Fibroblast of lung (primary cell): ENCODE results near the gene CRMP1. TPM values are rescaled to one million over a fixed set of nuclear protein-coding genes. Genes with fewer than 3 reads are reported as not detected.

Experiments used
- DNase-seq, 2 donors: peaks; one replicate each; pipeline versions ENCODE4 v3.0.0 to v3.0.0-alpha.2; 2010; ENCODE audit warnings: low read depth in 2 of 2
- H2AFZ ChIP-seq: 2 replicates; pipeline ENCODE4 v1.5.1; 2012; ENCODE audit warnings: low read length, control low read depth, inconsistent platforms
- H3K27ac ChIP-seq: 2 replicates; pipeline ENCODE4 v1.5.1; 2011; ENCODE audit warnings: low read length, control low read depth; ENCODE audit not compliant: insufficient read depth
- H3K27me3 ChIP-seq: 2 replicates; pipeline ENCODE4 v1.5.1; 2011; ENCODE audit warnings: mild to moderate bottlenecking, low read length; ENCODE audit not compliant: control insufficient read depth, insufficient read depth
- H3K36me3 ChIP-seq: 2 replicates; pipeline ENCODE4 v1.5.1; 2011; ENCODE audit warnings: low read length; ENCODE audit not compliant: control insufficient read depth, insufficient read depth
- H3K4me1 ChIP-seq: 2 replicates; pipeline ENCODE4 v1.5.1; 2011; ENCODE audit warnings: low read length; ENCODE audit not compliant: control insufficient read depth, insufficient read depth; ENCODE audit errors: extremely low read depth
- H3K4me2 ChIP-seq: 2 replicates; pipeline ENCODE4 v1.5.1; 2011; ENCODE audit warnings: low read length, control low read depth; ENCODE audit not compliant: insufficient read depth; ENCODE audit errors: extremely low read depth
- H3K4me3 ChIP-seq, 4 experiments: fragments of 200-600 bp in 1 of 4; sonication (generic) in 1 of 4; replicated peaks in 1 of 4; 2 replicates each; pipeline ENCODE4 v1.5.1; 2011 to 2016; ENCODE audit warnings: low read length in 4 of 4, low read depth in 3 of 4, mild to moderate bottlenecking in 3 of 4, control low read depth in 2 of 4, inconsistent platforms in 1 of 4, mixed read lengths in 1 of 4; ENCODE audit not compliant: insufficient read depth in 1 of 4; ENCODE audit errors: control extremely low read depth in 1 of 4
- H3K79me2 ChIP-seq: 2 replicates; pipeline ENCODE4 v1.5.1; 2012; ENCODE audit warnings: mild to moderate bottlenecking, low read length, inconsistent platforms; ENCODE audit not compliant: control insufficient read depth, insufficient read depth
- H3K9ac ChIP-seq: 2 replicates; pipeline ENCODE4 v1.5.1; 2011; ENCODE audit warnings: mild to moderate bottlenecking, low read length, control low read depth; ENCODE audit not compliant: insufficient read depth
- H3K9me3 ChIP-seq: 2 replicates; pipeline ENCODE4 v1.5.1; 2012; ENCODE audit warnings: low read depth, low read length; ENCODE audit not compliant: control insufficient read depth, insufficient read depth
- H4K20me1 ChIP-seq: 2 replicates; pipeline ENCODE4 v1.5.1; 2011; ENCODE audit warnings: low read length; ENCODE audit not compliant: control insufficient read depth, insufficient read depth; ENCODE audit errors: extremely low read depth
- CTCF ChIP-seq, 2 donors: IDR thresholded peaks in 1 of 2; conservative IDR thresholded peaks in 1 of 2; 1 replicate in 1 of 2; 2 replicates in 1 of 2; pipeline ENCODE4 v1.5.1; 2011 to 2012; ENCODE audit warnings: low read length in 2 of 2, control low read depth in 1 of 2, inconsistent platforms in 1 of 2, low read depth in 1 of 2, mild to moderate bottlenecking in 1 of 2
- EZH2 ChIP-seq: IDR thresholded peaks from 2 replicates; pipeline ENCODE4 v1.5.1; 2012; ENCODE audit warnings: low read length, control low read depth, mild to moderate bottlenecking; ENCODE audit errors: missing control alignments
- polyA plus RNA-seq, 2 donors: library from polyadenylated mRNA; depleted of rRNA in 1 of 2; stranded (reverse) in 1 of 2; unstranded in 1 of 2; fragments of >200 nt; gene quantifications; 2 replicates each; pipeline ENCODE4 v1.2.1, GENCODE V29; 2011 to 2012; ENCODE audit warnings: missing spikeins in 1 of 2
- total RNA-seq: library from RNA; depleted of rRNA; stranded (reverse); fragments of >200 nt; gene quantifications from 2 replicates; pipeline ENCODE4 v1.2.1, GENCODE V29; 2014

CRMP1 gene
- total and polyA plus RNA-seq, 2 donors (not counting 1 experiment from before 2014, with no cell fraction given): 0.33 to 2.7 TPM

- Histone ChIP-seq H3K4me2 (no peak overlapping the region), H3K79me2 (no peaks in the 10 kb centered on the region), H3K4me3 (no peak overlapping the region), H3K36me3 (no peaks in the 10 kb centered on the region), H2AFZ (no peak overlapping the region), H4K20me1 (peaks cover 2% of the 10 kb centered on the region), H3K27ac (no peak overlapping the region), H3K27me3 (peaks cover 7% of the 10 kb centered on the region), H3K4me1 (no peaks in the 10 kb centered on the region), H3K9me3 (no peaks in the 10 kb centered on the region), H3K9ac (no peak overlapping the region)
- no peak for DNase-seq
- TF ChIP-seq EZH2: no peak
- no peak for TF ChIP-seq CTCF (conservative IDR thresholded peaks at IDR 0.05 in 1 of 2, IDR thresholded peaks at IDR 0.05 in 1 of 2; ENCODE audit: low read depth in 1 of 2, low read length in 2 of 2)
These were observed 9.9 kb downstream of the CRMP1 start for GRCh38 chr4:5882947-5883346.

- Histone ChIP-seq H3K9me3 (no peaks in the 10 kb centered on the region), H3K36me3 (no peaks in the 10 kb centered on the region), H2AFZ (no peak overlapping the region), H3K4me3 (no peak overlapping the region), H3K79me2 (no peaks in the 10 kb centered on the region), H3K27ac (no peak overlapping the region), H4K20me1 (peaks cover under 1% of the 10 kb centered on the region), H3K4me1 (no peaks in the 10 kb centered on the region), H3K4me2 (no peak overlapping the region), H3K9ac (no peak overlapping the region), H3K27me3 (no peaks in the 10 kb centered on the region)
- TF ChIP-seq EZH2 (no peak), CTCF (conservative IDR thresholded peaks at IDR 0.05 in 1 of 2, IDR thresholded peaks at IDR 0.05 in 1 of 2; ENCODE audit: low read depth in 1 of 2, low read length in 2 of 2) (no peak)
- DNase-seq: no peak
These were observed 11.5 kb downstream of the CRMP1 start for GRCh38 chr4:5881340-5881739.

GRCh38 chr4:5878359-5878758 lies 14.5 kb downstream of the CRMP1 start:
- no peak overlapping the region for H3K27ac ChIP-seq
- no peaks in the 10 kb centered on the region for H3K27me3 ChIP-seq
- no peak overlapping the region for H3K4me3 ChIP-seq
- DNase-seq: no peak
- H4K20me1 ChIP-seq: no peaks in the 10 kb centered on the region
- no peaks in the 10 kb centered on the region for H3K79me2 ChIP-seq
- H3K9ac ChIP-seq: no peak overlapping the region
- no peak for TF ChIP-seq EZH2
- TF ChIP-seq CTCF (conservative IDR thresholded peaks at IDR 0.05 in 1 of 2, IDR thresholded peaks at IDR 0.05 in 1 of 2; ENCODE audit: low read depth in 1 of 2, low read length in 2 of 2): no peak
- no peak overlapping the region for H2AFZ ChIP-seq
- no peaks in the 10 kb centered on the region for H3K36me3 ChIP-seq
- no peaks in the 10 kb centered on the region for H3K9me3 ChIP-seq
- H3K4me1 ChIP-seq: no peaks in the 10 kb centered on the region
- H3K4me2 ChIP-seq: no peak overlapping the region
